Vagina (tissue), 2 donors: ENCODE data around the gene CDH18.

Experiments used
- CTCF ChIP-seq, 3 experiments: fragments of 450-650 bp in 2 of 3; fragments of 200-600 bp in 1 of 3; sonication (generic) in 1 of 3; IDR thresholded peaks; one replicate each; pipeline ENCODE4 v1.5.1; 2017 to 2019; ENCODE audit warnings: antibody characterized with exemption in 3 of 3, mild to moderate bottlenecking in 2 of 3, moderate library complexity in 2 of 3
- POLR2A ChIP-seq, 2 donors: fragments of 450-650 bp; IDR thresholded peaks; one replicate each; pipeline ENCODE4 v1.6.1; 2017; ENCODE audit warnings: antibody characterized with exemption in 2 of 2, mild to moderate bottlenecking in 2 of 2, moderate library complexity in 2 of 2
- POLR2AphosphoS5 ChIP-seq, 2 donors: sonication (generic); formaldehyde crosslinking; IDR thresholded peaks; one replicate each; pipeline ENCODE4 v1.9.0; 2017; ENCODE audit warnings: antibody characterized with exemption in 2 of 2, mild to moderate bottlenecking in 2 of 2, low read depth in 1 of 2; ENCODE audit not compliant: insufficient read depth in 1 of 2

GRCh38 chr5:19802686-19803085 lies 185.3 kb downstream of the CDH18 start:
- TF ChIP-seq CTCF (IDR thresholded peaks at IDR 0.05) (no peak), POLR2AphosphoS5 (IDR thresholded peaks at IDR 0.05; ENCODE audit: insufficient read depth in 1 of 2, low read depth in 1 of 2) (no peak), POLR2A (IDR thresholded peaks at IDR 0.05) (no peak)
